ENCODE measurements around the gene VARS1.

Gene VARS1

DNA sequence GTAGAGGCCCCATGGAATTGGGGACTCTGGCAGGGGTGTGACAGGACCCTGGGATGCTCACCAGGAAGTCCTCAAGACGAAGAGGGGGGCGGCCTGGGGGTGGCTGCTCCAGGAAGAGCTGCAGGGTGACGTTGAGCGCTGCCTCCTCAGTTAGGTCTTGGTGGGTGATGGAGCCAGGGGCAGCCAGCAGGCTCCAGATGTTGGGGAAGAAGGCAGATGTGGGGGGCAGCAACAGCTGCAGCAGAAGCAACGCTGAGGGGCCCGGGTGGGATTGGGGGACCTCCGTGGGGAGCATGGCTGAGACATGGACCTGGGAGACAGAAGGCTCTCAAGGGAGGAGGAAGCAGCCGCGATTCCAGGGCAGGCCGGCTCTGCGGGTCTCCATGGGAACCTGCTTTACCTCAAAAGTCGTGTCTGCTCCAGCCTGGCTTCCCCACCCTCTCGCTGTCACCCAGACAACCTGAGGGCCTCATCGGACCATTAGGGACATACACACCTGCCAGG, 19.0 kb downstream of the VARS1 start:
- H3K4me1 ChIP-seq (ENCODE audit: insufficient read depth, low read length): peaks cover 7% of the 10 kb centered on the region
- H3K27me3 ChIP-seq (ENCODE audit: control insufficient read depth in 1 of 2, insufficient read depth in 2 of 2, low read length in 2 of 2): no peaks in the 10 kb centered on the region
- no peak overlapping the region for H3K27ac ChIP-seq (ENCODE audit: low read depth, low read length)
- H3K9me3 ChIP-seq (ENCODE audit: low read length): no peaks in the 10 kb centered on the region
- peaks cover 26% of the 10 kb centered on the region for H3K36me3 ChIP-seq (ENCODE audit: insufficient read depth, low read length)
- no peak overlapping the region for H3K4me3 ChIP-seq (ENCODE audit: low read depth in 1 of 2, low read length in 2 of 2)
- H3K9ac ChIP-seq (ENCODE audit: low read length): no peak overlapping the region

DNA sequence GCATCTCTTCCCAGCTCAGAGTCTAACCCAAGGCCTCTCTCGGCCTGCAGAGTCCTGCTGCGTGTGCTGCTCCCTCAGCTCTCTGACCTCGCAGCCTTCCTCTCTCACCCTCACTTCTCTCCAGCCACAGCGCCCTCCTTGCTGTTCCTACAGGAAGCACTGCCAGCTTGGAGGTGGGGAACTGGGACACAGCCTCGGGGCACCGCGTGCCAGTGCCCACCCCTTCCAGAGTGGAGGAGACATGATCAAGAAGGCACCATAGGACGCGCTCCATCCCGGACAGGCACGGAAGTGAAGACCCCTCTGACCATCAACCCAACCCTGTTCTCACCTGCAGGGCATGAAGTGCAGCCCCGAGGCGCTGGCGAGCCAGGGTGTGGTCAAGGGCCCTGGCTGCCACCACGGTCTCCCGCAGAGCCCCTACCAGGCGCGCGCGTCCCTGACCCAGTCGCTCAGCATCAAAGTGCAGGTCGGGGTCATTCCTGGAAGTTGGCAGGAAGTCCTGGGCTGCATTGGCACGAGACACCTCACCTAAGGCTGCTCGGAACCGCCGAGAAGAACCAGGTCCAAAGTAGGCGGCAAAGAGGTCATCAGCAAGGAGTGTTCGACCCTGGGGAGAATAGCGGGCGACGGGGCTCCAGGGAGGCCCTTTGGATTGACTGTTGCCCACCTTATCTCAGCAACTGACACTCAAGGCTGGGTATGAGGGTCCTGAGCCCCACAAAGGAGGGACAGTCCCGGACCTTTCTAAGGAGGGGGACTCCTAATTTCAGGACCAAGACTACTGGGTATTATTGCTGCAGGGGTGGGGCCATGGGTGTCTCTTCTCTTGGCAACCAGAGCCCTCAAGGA, 19.7 kb downstream of the VARS1 start:
- no peaks in the 10 kb centered on the region for H3K9me3 ChIP-seq (ENCODE audit: low read length)

DNA sequence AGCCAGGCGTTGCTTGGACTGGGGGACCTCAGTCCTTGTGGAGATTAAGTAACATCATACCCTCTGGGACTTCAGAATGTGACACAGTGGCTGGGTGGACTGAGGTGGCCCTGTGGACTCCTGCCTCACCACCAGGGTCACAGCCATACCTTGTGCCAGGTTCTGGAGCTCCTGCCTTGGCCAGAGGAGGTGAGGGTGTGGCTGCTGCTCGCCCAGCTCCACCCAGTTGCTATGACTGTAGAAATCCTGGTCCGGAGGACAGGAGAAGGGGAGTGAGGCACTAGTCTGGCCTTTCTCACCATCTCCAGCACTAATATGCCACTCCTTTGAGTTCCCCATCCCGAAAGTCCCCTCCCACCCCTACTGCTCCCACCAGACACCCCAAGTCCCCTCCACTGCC, 20.4 kb downstream of the VARS1 start:
- no peak overlapping the region for H3K9ac ChIP-seq (ENCODE audit: low read length)
- H3K4me1 ChIP-seq (ENCODE audit: insufficient read depth, low read length): peaks cover 7% of the 10 kb centered on the region
- peaks cover 17% of the 10 kb centered on the region for H3K36me3 ChIP-seq (ENCODE audit: insufficient read depth, low read length)
- no peaks in the 10 kb centered on the region for H3K27me3 ChIP-seq (ENCODE audit: control insufficient read depth in 1 of 2, insufficient read depth in 2 of 2, low read length in 2 of 2)
- H3K4me3 ChIP-seq (ENCODE audit: low read depth in 1 of 2, low read length in 2 of 2): no peak overlapping the region
- H3K27ac ChIP-seq (ENCODE audit: low read depth, low read length): no peak overlapping the region
- H3K9me3 ChIP-seq (ENCODE audit: low read length): no peaks in the 10 kb centered on the region

More for the DNA sequence above, 19.7 kb downstream of the VARS1 start:
- Histone ChIP-seq H3K9ac (ENCODE audit: low read length) (no peak overlapping the region), H3K27ac (ENCODE audit: low read depth, low read length) (no peak overlapping the region), H3K4me3 (ENCODE audit: low read depth in 1 of 2, low read length in 2 of 2) (no peak overlapping the region), H3K36me3 (ENCODE audit: insufficient read depth, low read length) (peaks cover 23% of the 10 kb centered on the region), H3K4me1 (ENCODE audit: insufficient read depth, low read length) (peaks cover 7% of the 10 kb centered on the region), H3K27me3 (ENCODE audit: control insufficient read depth in 1 of 2, insufficient read depth in 2 of 2, low read length in 2 of 2) (no peaks in the 10 kb centered on the region)

DNA sequence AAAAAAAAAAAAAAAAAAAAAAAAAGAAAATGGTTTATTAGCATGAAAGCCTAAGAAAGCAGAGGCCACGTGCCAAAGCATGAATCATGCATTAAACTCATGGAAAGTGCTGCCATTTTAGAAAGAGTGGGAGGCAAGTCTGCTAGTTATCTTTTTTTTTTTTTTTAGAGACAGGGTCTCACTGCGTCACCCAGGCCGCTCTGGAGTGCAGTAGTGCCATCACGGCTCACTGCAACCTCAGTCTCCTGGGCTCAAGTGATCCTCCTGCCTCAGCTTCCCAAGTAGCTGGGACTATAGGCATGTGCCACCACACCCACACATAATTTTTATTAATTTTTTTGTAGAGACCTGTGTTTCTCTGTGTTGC, 23.6 kb downstream of the VARS1 start:
- no peaks in the 10 kb centered on the region for H3K36me3 ChIP-seq (ENCODE audit: insufficient read depth, low read length)
- H3K27ac ChIP-seq (ENCODE audit: low read depth, low read length): no peak overlapping the region
- H3K9ac ChIP-seq (ENCODE audit: low read length): no peak overlapping the region
- H3K27me3 ChIP-seq (ENCODE audit: control insufficient read depth in 1 of 2, insufficient read depth in 2 of 2, low read length in 2 of 2): no peaks in the 10 kb centered on the region
- H3K4me3 ChIP-seq (ENCODE audit: low read depth in 1 of 2, low read length in 2 of 2): no peak overlapping the region
- H3K9me3 ChIP-seq (ENCODE audit: low read length): no peaks in the 10 kb centered on the region
- H3K4me1 ChIP-seq (ENCODE audit: insufficient read depth, low read length): peaks cover 3% of the 10 kb centered on the region

DNA sequence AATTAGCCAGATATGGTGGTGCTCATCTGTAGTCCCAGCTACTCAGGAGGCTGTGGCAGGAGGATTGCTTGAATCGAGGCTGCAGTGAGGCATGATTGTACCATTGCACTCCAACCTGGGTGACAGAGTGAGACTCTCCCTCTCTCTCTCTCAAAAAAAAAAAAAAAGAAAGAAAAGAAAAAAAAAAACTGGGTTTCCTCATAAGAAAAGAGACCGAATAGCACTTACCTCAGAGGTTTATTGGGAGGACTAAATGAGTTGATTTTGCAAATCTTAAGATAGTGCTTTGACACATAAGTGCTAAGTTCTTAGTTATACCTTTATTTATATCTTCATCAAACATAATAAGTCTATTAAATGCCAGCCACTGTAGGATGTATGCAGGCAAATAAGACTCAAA, 24.7 kb downstream of the VARS1 start:
- Histone ChIP-seq H3K4me3 (ENCODE audit: low read depth in 1 of 2, low read length in 2 of 2) (no peak overlapping the region), H3K27me3 (ENCODE audit: control insufficient read depth in 1 of 2, insufficient read depth in 2 of 2, low read length in 2 of 2) (peaks cover 0 to 6% of the 10 kb centered on the region in 2 donors), H3K36me3 (ENCODE audit: insufficient read depth, low read length) (no peaks in the 10 kb centered on the region), H3K9me3 (ENCODE audit: low read length) (no peaks in the 10 kb centered on the region), H3K4me1 (ENCODE audit: insufficient read depth, low read length) (no peaks in the 10 kb centered on the region), H3K9ac (ENCODE audit: low read length) (no peak overlapping the region), H3K27ac (ENCODE audit: low read depth, low read length) (no peak overlapping the region)

DNA sequence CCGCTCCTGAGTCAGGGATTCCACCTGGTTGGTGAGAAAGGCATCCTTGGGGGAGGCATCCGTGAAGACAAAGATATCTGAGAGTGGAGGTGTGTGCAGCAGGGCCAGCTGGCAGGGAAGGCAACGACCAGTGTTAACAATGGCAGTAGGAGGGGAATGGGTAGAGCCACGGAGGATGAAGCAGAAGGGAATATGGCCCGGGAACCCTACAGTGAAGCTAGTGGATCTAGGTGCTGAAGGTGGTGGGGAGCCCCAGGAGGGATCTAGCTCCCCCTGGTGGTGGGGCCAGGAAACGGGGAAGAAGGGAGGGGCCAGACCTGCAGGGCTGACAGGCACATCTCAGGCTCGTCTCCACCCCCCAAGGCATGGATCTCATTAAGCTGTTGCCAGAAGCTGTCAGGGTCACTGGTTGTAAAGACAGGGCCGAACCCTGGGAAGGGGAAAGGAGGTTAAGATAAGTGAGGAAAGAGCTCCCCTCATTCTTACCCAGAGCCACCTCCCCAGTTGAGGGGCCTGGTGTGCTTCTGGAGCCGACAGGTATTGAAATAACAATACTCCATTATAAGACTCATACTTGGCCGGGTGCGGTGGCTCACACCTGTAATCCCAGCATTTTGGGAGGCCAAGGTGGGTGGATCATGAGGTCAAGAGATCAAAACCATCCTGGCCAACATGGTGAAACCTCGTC, 25.7 kb downstream of the VARS1 start:
- Histone ChIP-seq H3K9ac (ENCODE audit: low read length) (no peak overlapping the region), H3K27me3 (ENCODE audit: control insufficient read depth in 1 of 2, insufficient read depth in 2 of 2, low read length in 2 of 2) (peaks cover 0 to 10% of the 10 kb centered on the region in 2 donors), H3K36me3 (ENCODE audit: insufficient read depth, low read length) (no peaks in the 10 kb centered on the region), H3K4me1 (ENCODE audit: insufficient read depth, low read length) (no peaks in the 10 kb centered on the region), H3K4me3 (ENCODE audit: low read depth in 1 of 2, low read length in 2 of 2) (no peak overlapping the region), H3K9me3 (ENCODE audit: low read length) (no peaks in the 10 kb centered on the region), H3K27ac (ENCODE audit: low read depth, low read length) (no peak overlapping the region)

DNA sequence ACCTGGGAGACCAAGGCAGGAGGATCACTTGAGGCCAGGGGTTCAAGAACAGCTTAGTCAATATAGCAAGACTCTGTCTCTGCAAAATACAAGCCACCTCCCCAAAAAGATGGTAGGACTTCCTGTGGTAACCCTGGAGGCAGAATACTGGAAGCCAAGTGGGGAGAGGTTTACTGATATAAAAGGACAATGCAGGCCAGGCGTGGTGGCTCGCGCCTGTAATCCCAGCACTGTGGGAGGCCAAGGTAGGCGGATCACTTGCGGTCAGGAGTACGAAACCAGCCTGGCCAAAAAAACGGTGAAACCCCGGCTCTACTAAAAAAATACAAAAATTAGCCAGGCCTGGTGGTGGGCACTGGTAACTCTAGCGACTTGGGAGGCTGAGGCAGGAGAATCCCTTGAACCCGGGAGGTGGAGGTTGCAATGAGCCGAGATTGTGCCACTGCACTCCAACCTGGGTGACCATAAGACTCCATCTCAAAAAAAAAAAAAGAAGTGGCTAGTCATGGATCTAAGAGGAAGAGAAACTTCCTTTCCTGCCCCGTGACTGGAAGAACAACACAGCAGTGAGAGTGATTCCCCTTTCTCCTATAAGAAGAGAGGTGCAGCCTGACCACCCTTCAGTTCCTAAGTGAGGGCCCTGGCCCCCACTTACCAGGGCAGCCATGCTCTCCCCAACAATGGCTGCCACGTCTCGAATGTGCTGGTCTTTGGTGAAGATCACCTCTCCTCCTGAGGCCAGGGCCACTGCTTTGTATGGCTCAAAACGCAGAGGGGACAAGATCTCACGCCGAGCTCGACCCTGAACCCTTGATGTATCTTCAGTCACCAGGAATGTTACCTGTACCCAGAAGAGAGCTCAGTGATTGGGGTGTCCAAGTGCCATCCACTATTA, 26.9 kb downstream of the VARS1 start:
- no peaks in the 10 kb centered on the region for H3K36me3 ChIP-seq (ENCODE audit: insufficient read depth, low read length)
- no peak overlapping the region for H3K9ac ChIP-seq (ENCODE audit: low read length)
- no peaks in the 10 kb centered on the region for H3K9me3 ChIP-seq (ENCODE audit: low read length)
- peaks cover 0 to 10% of the 10 kb centered on the region in 2 donors for H3K27me3 ChIP-seq (ENCODE audit: control insufficient read depth in 1 of 2, insufficient read depth in 2 of 2, low read length in 2 of 2)
- H3K27ac ChIP-seq (ENCODE audit: low read depth, low read length): no peak overlapping the region
- no peaks in the 10 kb centered on the region for H3K4me1 ChIP-seq (ENCODE audit: insufficient read depth, low read length)
- no peak overlapping the region for H3K4me3 ChIP-seq (ENCODE audit: low read depth in 1 of 2, low read length in 2 of 2)

DNA sequence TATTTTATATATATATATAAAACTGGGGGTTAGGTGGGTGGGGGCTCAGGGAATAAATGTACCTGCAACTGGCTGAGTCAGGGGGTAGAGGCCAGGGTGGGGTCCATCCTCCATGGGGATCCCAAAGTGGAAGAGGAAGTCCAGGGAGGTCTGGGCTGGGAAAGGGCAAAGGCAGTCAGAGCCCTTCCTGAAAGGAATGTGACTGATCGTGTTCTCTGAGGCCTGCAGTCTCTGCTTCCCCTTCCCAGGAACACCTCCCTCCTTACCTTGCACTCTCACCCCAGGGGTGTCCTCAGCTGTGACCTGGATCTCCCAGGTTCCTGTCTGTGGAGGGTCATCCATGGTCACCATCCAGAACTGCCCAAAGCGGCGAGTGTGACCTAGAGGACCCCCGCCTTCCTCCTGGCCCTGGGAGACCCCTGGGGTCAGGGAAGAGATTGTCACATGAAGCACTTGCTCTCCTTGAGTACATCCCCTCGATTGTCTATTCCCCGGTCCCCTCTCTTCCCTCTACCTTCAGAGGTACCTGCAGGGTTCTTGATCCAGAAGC, 28.4 kb downstream of the VARS1 start:
- no peaks in the 10 kb centered on the region for H3K4me1 ChIP-seq (ENCODE audit: insufficient read depth, low read length)

DNA sequence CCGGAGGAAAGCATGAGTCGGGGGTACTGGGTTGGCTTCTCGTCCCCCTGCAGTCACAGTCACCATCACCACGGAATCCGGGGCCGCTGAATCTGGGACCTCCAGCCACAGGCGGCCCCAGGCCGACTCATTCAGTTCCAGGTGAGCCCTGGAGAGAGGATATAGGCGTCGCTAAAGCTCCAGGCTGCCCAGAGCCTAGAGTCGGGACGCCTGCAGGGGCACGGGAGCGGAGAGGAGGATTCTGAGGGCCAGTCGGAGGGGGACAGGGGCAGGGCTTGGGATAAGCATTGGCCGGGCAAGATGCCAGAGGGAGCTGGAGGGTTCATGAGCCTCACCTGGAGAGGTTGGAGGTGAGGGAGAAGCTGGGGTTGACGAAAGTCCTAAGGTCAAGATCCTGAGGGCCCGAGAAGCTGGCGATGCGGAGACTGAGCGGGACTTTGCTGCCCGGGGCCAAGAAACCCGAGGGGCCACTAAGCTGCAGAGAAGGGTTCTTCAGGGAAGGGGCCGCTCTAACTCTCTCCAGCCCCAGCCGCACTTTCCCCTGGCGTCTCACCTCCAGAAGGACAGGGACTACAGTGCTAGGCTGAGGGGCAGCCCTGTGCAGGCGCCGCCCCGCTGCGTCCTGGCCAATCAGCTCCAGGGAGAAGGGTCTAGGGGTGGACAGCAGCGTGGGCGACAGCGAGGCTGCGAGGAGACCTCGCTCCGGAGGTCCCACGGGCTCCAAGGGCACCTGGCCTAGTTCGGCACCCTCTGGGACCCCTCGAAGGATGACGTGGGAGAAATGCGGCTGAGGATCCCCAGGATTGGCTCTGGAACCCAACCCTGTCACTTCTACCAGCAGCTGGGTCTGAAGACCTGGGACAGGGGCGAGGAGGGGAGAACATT, 29.4 kb downstream of the VARS1 start:
- Histone ChIP-seq H3K4me1 (ENCODE audit: insufficient read depth, low read length) (no peaks in the 10 kb centered on the region), H3K27ac (ENCODE audit: low read depth, low read length) (no peak overlapping the region), H3K9me3 (ENCODE audit: low read length) (no peaks in the 10 kb centered on the region), H3K4me3 (ENCODE audit: low read depth in 1 of 2, low read length in 2 of 2) (peak overlapping the region; percentile 32 to 43), H3K27me3 (ENCODE audit: control insufficient read depth in 1 of 2, insufficient read depth in 2 of 2, low read length in 2 of 2) (peaks cover 0 to 10% of the 10 kb centered on the region in 2 donors), H3K36me3 (ENCODE audit: insufficient read depth, low read length) (no peaks in the 10 kb centered on the region), H3K9ac (ENCODE audit: low read length) (no peak overlapping the region)

More for the DNA sequence above, 28.4 kb downstream of the VARS1 start:
- Histone ChIP-seq H3K4me3 (ENCODE audit: low read depth in 1 of 2, low read length in 2 of 2) (no peak overlapping the region), H3K9ac (ENCODE audit: low read length) (no peak overlapping the region), H3K27me3 (ENCODE audit: control insufficient read depth in 1 of 2, insufficient read depth in 2 of 2, low read length in 2 of 2) (peaks cover 0 to 10% of the 10 kb centered on the region in 2 donors), H3K36me3 (ENCODE audit: insufficient read depth, low read length) (no peaks in the 10 kb centered on the region), H3K27ac (ENCODE audit: low read depth, low read length) (no peak overlapping the region), H3K9me3 (ENCODE audit: low read length) (no peaks in the 10 kb centered on the region)

DNA sequence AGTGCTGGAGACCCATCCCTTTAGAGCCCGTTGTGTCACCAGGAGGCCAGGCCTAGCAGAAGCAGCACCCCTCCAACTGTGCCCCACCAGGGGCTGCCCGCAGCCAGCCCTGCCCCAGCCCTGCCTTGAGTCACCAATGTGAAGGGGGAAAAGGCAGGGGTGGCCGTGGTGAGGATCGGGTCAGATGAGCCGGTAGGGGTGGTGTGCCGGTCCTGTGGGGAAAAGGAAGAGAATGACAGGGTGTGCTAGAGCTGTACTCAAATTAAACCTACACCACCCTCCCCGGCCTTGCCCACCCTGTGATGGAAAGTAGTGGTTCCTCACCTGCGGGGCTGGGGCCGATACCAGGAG, 30.0 kb downstream of the VARS1 start:
- Histone ChIP-seq H3K27ac (ENCODE audit: low read depth, low read length) (no peak overlapping the region), H3K27me3 (ENCODE audit: control insufficient read depth in 1 of 2, insufficient read depth in 2 of 2, low read length in 2 of 2) (peaks cover 0 to 10% of the 10 kb centered on the region in 2 donors), H3K9ac (ENCODE audit: low read length) (no peak overlapping the region), H3K4me1 (ENCODE audit: insufficient read depth, low read length) (no peaks in the 10 kb centered on the region), H3K9me3 (ENCODE audit: low read length) (no peaks in the 10 kb centered on the region), H3K4me3 (ENCODE audit: low read depth in 1 of 2, low read length in 2 of 2) (peak overlapping the region in 1 of 2 donors; percentile 43), H3K36me3 (ENCODE audit: insufficient read depth, low read length) (no peaks in the 10 kb centered on the region)

All from muscle layer of colon (tissue), 2 donors.